ENCODE data around the gene C7orf57.

- no peak for TF ChIP-seq CTCF (IDR thresholded peaks at IDR 0.05)
- no peak for TF ChIP-seq POLR2A (IDR thresholded peaks at IDR 0.05)
Observed at GRCh38 chr7:48042216-48042615, 6.9 kb downstream of the C7orf57 start.
